Measurements from ENCODE around the gene CADM2.

DNA sequence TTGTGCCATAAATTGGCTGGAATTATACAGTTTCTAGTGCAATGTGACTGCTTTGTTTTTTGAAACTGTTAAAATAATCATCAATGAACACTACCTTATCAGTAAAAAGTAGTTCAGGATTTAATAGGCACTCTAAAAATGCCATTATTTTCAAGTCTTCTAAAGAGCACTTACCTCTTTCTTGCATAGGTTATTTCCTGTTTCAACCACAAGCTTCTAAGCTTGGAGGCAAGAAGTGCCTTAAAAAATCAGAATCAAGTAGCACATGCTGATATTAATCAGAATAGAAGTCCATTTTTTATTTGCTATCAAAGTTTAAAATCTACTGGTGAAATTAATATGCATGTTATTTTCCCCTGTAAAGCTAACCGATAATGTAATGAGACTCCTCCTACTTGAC is 991.6 kb downstream of the CADM2 start:
- TF ChIP-seq CTCF (IDR thresholded peaks at IDR 0.05) (no peak), POLR2A (IDR thresholded peaks at IDR 0.05) (no peak)
